GM12878 (cell line): ENCODE measurements around the gene RPL29. TPM values are rescaled to one million over a fixed set of nuclear protein-coding genes. Genes with fewer than 3 reads are reported as not detected.

Experiments
- ATAC-seq: fragments of 200-7000 bp; cut with Tn5 transposase; 3 replicates; pipeline ENCODE4 v1.9.1; 2020; ENCODE audit warnings: mild to moderate bottlenecking, moderate library complexity
- BruUV-seq: library from RNA; stranded (reverse); fragments of 400-500 nt; replicated peaks from 2 replicates; lab custom pipeline; 2021; lab: Mats Ljungman, UMichigan
- CTCF ChIA-PET: fragments of 300-600 bp; sonication (Branson Sonifier 250); formaldehyde crosslinking; extraction: SDS; loops from one replicate; lab custom pipeline; 2021; ENCODE audit warnings: inconsistent platforms; lab: Yijun Ruan, JAX
- POLR2A ChIA-PET: fragments of 350-600 bp; formaldehyde crosslinking; extraction: SDS; loops from one replicate; lab custom pipeline; 2021; ENCODE audit warnings: inconsistent platforms; lab: Charles Lee
- RAD21 ChIA-PET: fragments of 300-600 bp; sonication (Branson Sonifier 250); formaldehyde crosslinking; loops from one replicate; lab custom pipeline; 2023; ENCODE audit warnings: antibody characterized with exemption; ENCODE audit not compliant: unreplicated experiment; lab: Charles Lee
- SMC1A ChIA-PET: fragments of 300-600 bp; sonication (Branson Sonifier 250); formaldehyde crosslinking; loops from one replicate; lab custom pipeline; 2023; ENCODE audit not compliant: unreplicated experiment, uncharacterized antibody; lab: Charles Lee
- DNase-seq: peaks from one replicate; pipeline ENCODE4 v3.0.0-alpha.2; 2011; ENCODE audit warnings: low read depth, low spot score
- FAIRE-seq: peaks from 3 replicates; lab custom pipeline; 2011; peaks lifted over from hg19 to GRCh38; lab: Jason Lieb, UNC
- H2AFZ ChIP-seq: 2 replicates; pipeline ENCODE4 v1.6.0; 2011; ENCODE audit warnings: low read depth, low read length, control low read depth; ENCODE audit not compliant: control insufficient read depth
- H3K27ac ChIP-seq: 2 replicates; pipeline ENCODE4 v1.5.1; 2011; ENCODE audit warnings: control low read depth; ENCODE audit not compliant: control insufficient read depth, insufficient read depth
- H3K27me3 ChIP-seq, 2 experiments: replicated peaks in 1 of 2; 2 replicates each; pipeline versions ENCODE4 v1.6.0 to v1.6.1; 2011; ENCODE audit warnings: low read length in 1 of 2; ENCODE audit not compliant: control insufficient read depth in 2 of 2, insufficient read depth in 2 of 2
- H3K36me3 ChIP-seq, 2 experiments: 2 replicates each; pipeline ENCODE4 v1.5.1; 2011; ENCODE audit warnings: low read length in 1 of 2; ENCODE audit not compliant: control insufficient read depth in 2 of 2, insufficient read depth in 2 of 2
- H3K4me1 ChIP-seq: 2 replicates; pipeline ENCODE4 v1.6.1; 2011; ENCODE audit warnings: mild to moderate bottlenecking, low read length, moderate library complexity, mixed read lengths; ENCODE audit not compliant: control insufficient read depth, insufficient read depth
- H3K4me2 ChIP-seq: 2 replicates; pipeline ENCODE4 v1.6.0; 2011; ENCODE audit warnings: control low read depth; ENCODE audit not compliant: control insufficient read depth, insufficient read depth
- H3K4me3 ChIP-seq: fragments of 200-600 bp; sonication (generic); 2 replicates; pipeline ENCODE4 v1.5.1; 2016
- H3K79me2 ChIP-seq: 2 replicates; pipeline ENCODE4 v1.6.0; 2011; ENCODE audit warnings: low read length; ENCODE audit not compliant: control insufficient read depth, insufficient read depth
- H3K9ac ChIP-seq: 2 replicates; pipeline ENCODE4 v1.8.0; 2011; ENCODE audit warnings: low read length, control low read depth, mixed read lengths; ENCODE audit not compliant: control insufficient read depth, insufficient read depth
- H3K9me3 ChIP-seq: replicated peaks from 3 replicates; pipeline ENCODE4 v1.5.1; 2011; ENCODE audit warnings: mild to moderate bottlenecking, low read length; ENCODE audit not compliant: control insufficient read depth, insufficient read depth
- H4K20me1 ChIP-seq: 2 replicates; pipeline ENCODE4 v1.6.0; 2011; ENCODE audit not compliant: control insufficient read depth, insufficient read depth
- CREM ChIP-seq: IDR thresholded peaks from 2 replicates; pipeline ENCODE4 v1.6.1; 2014; ENCODE audit warnings: antibody characterized with exemption, low read depth
- E2F8 ChIP-seq: fragments of 450-650 bp; IDR thresholded peaks from 2 replicates; pipeline ENCODE4 v1.6.1; 2018; ENCODE audit warnings: mild to moderate bottlenecking, low read depth, moderate library complexity; ENCODE audit not compliant: partially characterized antibody
- E4F1 ChIP-seq: fragments of 450-650 bp; IDR thresholded peaks from 2 replicates; pipeline ENCODE4 v1.6.1; 2018; ENCODE audit warnings: borderline replicate concordance, mild to moderate bottlenecking; ENCODE audit not compliant: partially characterized antibody
- FOXM1 ChIP-seq: IDR thresholded peaks from 2 replicates; pipeline ENCODE4 v1.6.1; 2012; ENCODE audit warnings: low read depth, mild to moderate bottlenecking, inconsistent platforms, low read length, moderate library complexity
- NFXL1 ChIP-seq: fragments of 450-650 bp; IDR thresholded peaks from 2 replicates; pipeline ENCODE4 v1.6.1; 2017; ENCODE audit warnings: antibody characterized with exemption, mild to moderate bottlenecking, borderline replicate concordance
- PKNOX1 ChIP-seq: fragments of 450-650 bp; IDR thresholded peaks from 2 replicates; pipeline ENCODE4 v1.6.1; 2016; ENCODE audit warnings: mild to moderate bottlenecking
- RB1 ChIP-seq: fragments of 450-650 bp; formaldehyde crosslinking; IDR thresholded peaks from 2 replicates; pipeline ENCODE4 v1.6.1; 2017; ENCODE audit warnings: mild to moderate bottlenecking, borderline replicate concordance
- RELB ChIP-seq: fragments of 450-650 bp; IDR thresholded peaks from 2 replicates; pipeline ENCODE4 v1.6.1; 2017; ENCODE audit warnings: low read depth, mild to moderate bottlenecking, moderate library complexity
- TAF1 ChIP-seq: IDR thresholded peaks from 2 replicates; pipeline ENCODE4 v1.6.1; 2011; ENCODE audit warnings: mild to moderate bottlenecking, low read depth, low read length, borderline replicate concordance
- ZNF217 ChIP-seq: fragments of 450-650 bp; IDR thresholded peaks from 2 replicates; pipeline ENCODE4 v1.6.1; 2017; ENCODE audit warnings: antibody characterized with exemption, mild to moderate bottlenecking
- WGBS: methylation state at CpG from one replicate; pipeline ENCODE4 v1.1.6; 2016; ENCODE audit warnings: low lambda C conversion rate; ENCODE audit not compliant: insufficient replicate concordance, insufficient coverage; ENCODE audit errors: missing lambda C conversion rate; 5-methylcytosine and 5-hydroxymethylcytosine counted together
- in situ Hi-C: fragments of 300-500 bp; cut with MboI; formaldehyde crosslinking; loops from 9 replicates; pipeline ENCODE4 v1.14.3; 2018; ENCODE audit warnings: mixed read lengths
- intact Hi-C: fragments of 100-400 bp; cut with micrococcal nuclease; formaldehyde crosslinking; loops from one replicate; pipeline ENCODE4 v1.14.2; 2022; ENCODE audit not compliant: unreplicated experiment
- polyA plus RNA-seq, 11 experiments: library from polyadenylated mRNA; depleted of rRNA in 4 of 11; unstranded in 6 of 11; stranded (reverse) in 5 of 11; fragments of >200 nt; fragmentation: Nextera tagmentation in 4 of 11; fragmentation: Illumina TruSeq in 1 of 11; extraction: Ambion mirVana in 4 of 11; extraction: Trizol in 1 of 11; gene quantifications; 1 replicate in 1 of 11; 2 replicates in 10 of 11; pipeline versions ENCODE4 v1.2.1 to v1.2.3, GENCODE V29; 2011 to 2016; ENCODE audit warnings: inconsistent platforms in 2 of 11, missing spikeins in 2 of 11, low read depth in 1 of 11
- total RNA-seq, 4 experiments: library from RNA; depleted of rRNA in 3 of 4; stranded (reverse); fragments of >200 nt in 3 of 4; fragmentation: Illumina TruSeq in 1 of 4; extraction: Trizol in 1 of 4; gene quantifications; 2 replicates each; pipeline versions ENCODE4 v1.2.1 to v1.2.3, GENCODE V29; 2013 to 2021
- TF ChIP-seq, protein P1 (sequence below): fragments of 450-650 bp; IDR thresholded peaks from 2 replicates; pipeline ENCODE4 v1.6.1; 2017; ENCODE audit warnings: mild to moderate bottlenecking, low read depth, inconsistent platforms; ENCODE audit not compliant: poor library complexity, severe bottlenecking

Gene RPL29
- total and polyA plus RNA-seq, 10 of the 15 experiments (the other 5 are each of a cell fraction or from before 2014, with no cell fraction given) = 1,053 to 2,477 (median 1,657) TPM

- Histone ChIP-seq H3K4me3 (no peak overlapping the region), H3K9ac (no peak overlapping the region), H3K36me3 (peaks cover 7 to 10% of the 10 kb centered on the region in 2 experiments), H3K4me1 (peaks cover 14% of the 10 kb centered on the region), H4K20me1 (no peaks in the 10 kb centered on the region), H3K27me3 (no peaks in the 10 kb centered on the region; a peak in 1 of 4 replicates), H3K9me3 (no peaks in the 10 kb centered on the region), H3K4me2 (no peak overlapping the region), H2AFZ (no peak overlapping the region), H3K79me2 (peaks cover 24% of the 10 kb centered on the region), H3K27ac (no peak overlapping the region)
- no peak for FAIRE-seq
- DNase-seq = no peak
- SMC1A ChIA-PET = interaction anchor here (0.9 to 1.3 kb wide), 4 partner anchors 55 to 342 kb away, joined by 3 read pairs; partner anchors contain the start of gene RRP9
- intact Hi-C loops = loop anchor here (2.0 kb wide), 1 partner anchor 55 kb away; the partner anchor contains the start of gene PARP3
- CTCF ChIA-PET = interaction anchor here (0.7 to 1.5 kb wide), 8 partner anchors 13 to 414 kb away, joined by 3 to 6 read pairs (median 3); partner anchors contain the start of gene RRP9
- ATAC-seq = no peak
- WGBS = 54% methylated on average over 7 of the region's 7 CpGs
- RAD21 ChIA-PET = interaction anchor here (0.7 to 1.8 kb wide), 2 partner anchors 39 to 55 kb away, joined by 3 to 10 read pairs; no protein-coding TSS in a partner anchor
- POLR2A ChIA-PET = interaction anchor here (0.6 to 1.4 kb wide), 3 partner anchors 8 to 58 kb away, joined by 3 to 5 read pairs (median 3); partner anchors contain the start of gene DUSP7
- in situ Hi-C loops = no loop called here
- no TSS peak for BruUV-seq
- TF ChIP-seq E2F8 = no peak
- TF ChIP-seq TAF1 = no peak
- TF ChIP-seq, protein P1, sequence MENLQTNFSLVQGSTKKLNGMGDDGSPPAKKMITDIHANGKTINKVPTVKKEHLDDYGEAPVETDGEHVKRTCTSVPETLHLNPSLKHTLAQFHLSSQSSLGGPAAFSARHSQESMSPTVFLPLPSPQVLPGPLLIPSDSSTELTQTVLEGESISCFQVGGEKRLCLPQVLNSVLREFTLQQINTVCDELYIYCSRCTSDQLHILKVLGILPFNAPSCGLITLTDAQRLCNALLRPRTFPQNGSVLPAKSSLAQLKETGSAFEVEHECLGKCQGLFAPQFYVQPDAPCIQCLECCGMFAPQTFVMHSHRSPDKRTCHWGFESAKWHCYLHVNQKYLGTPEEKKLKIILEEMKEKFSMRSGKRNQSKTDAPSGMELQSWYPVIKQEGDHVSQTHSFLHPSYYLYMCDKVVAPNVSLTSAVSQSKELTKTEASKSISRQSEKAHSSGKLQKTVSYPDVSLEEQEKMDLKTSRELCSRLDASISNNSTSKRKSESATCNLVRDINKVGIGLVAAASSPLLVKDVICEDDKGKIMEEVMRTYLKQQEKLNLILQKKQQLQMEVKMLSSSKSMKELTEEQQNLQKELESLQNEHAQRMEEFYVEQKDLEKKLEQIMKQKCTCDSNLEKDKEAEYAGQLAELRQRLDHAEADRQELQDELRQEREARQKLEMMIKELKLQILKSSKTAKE = no peak
- TF ChIP-seq FOXM1 = no peak
- TF ChIP-seq E4F1 = no peak
- TF ChIP-seq RB1 = no peak
- no peak for TF ChIP-seq RELB
- no peak for TF ChIP-seq CREM
- no peak for TF ChIP-seq ZNF217
- no peak for TF ChIP-seq PKNOX1
- TF ChIP-seq NFXL1 = no peak
Observed at GRCh38 chr3:51997935-51998596, 2.4 kb upstream of the RPL29 start.
